Memory B cell (primary cell): ENCODE measurements around the gene CORIN.
"Not testable (repeated sequence)": the region's sequence is repeated elsewhere in the genome, so short reads cannot be mapped to it uniquely, and the experiment has no call there.

ENCODE experiments used
- ATAC-seq: fragments of 150-1000 bp; cut with Tn5 transposase; 2 replicates; pipeline ENCODE4 v1.10.0; 2021; ENCODE audit warnings: low read depth, mild to moderate bottlenecking, moderate library complexity
- DNase-seq, 2 donors: peaks; one replicate each; pipeline ENCODE4 v3.0.0; 2022; ENCODE audit warnings: low spot score in 2 of 2
- H3K27ac Mint-ChIP-seq: one replicate; pipeline ENCODE4 v1.8.0; 2022; ENCODE audit warnings: mild to moderate bottlenecking, moderate library complexity, mixed read lengths
- H3K27me3 Mint-ChIP-seq: one replicate; pipeline ENCODE4 v1.8.0; 2022; ENCODE audit warnings: mixed read lengths
- H3K36me3 Mint-ChIP-seq: one replicate; pipeline ENCODE4 v1.8.0; 2022; ENCODE audit warnings: mild to moderate bottlenecking, mixed read lengths
- H3K4me1 Mint-ChIP-seq: one replicate; pipeline ENCODE4 v1.8.0; 2022; ENCODE audit warnings: mixed read lengths
- H3K4me3 Mint-ChIP-seq: one replicate; pipeline ENCODE4 v1.8.0; 2022; ENCODE audit warnings: mild to moderate bottlenecking, moderate library complexity, mixed read lengths
- H3K9me3 Mint-ChIP-seq: one replicate; pipeline ENCODE4 v1.8.0; 2022; ENCODE audit warnings: mixed read lengths

Gene CORIN

DNA sequence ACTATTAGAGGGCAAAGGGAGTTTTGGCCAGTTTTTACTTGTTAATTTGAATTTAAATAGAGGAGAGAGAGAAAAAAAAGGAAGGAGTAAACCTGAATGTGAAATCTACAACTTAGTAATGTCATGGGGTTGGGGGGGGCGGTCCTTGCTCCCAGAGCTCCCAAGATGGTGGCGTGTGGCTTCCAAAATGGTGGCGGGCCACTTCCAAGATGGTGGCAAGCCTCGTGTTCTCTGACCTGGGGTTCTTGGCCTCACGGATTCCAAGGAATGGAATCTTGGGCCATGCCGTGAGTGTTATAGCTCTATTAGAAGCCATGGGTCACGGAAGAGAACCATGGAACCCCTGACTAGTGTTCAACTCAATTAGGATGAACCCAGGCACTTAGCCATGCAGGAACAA, 287.5 kb downstream of the CORIN start:
- H3K36me3 Mint-ChIP-seq, result peaks cover 32% of the 10 kb centered on the region
- H3K27me3 Mint-ChIP-seq, H3K4me1 Mint-ChIP-seq, H3K9me3 Mint-ChIP-seq, ATAC-seq, H3K27ac Mint-ChIP-seq, DNase-seq, H3K4me3 Mint-ChIP-seq: not testable (repeated sequence)
